Naive thymus-derived CD8-positive, alpha-beta T cell (primary cell): Measurements from ENCODE around the gene PLEKHD1. TPM values are rescaled to one million over a fixed set of nuclear protein-coding genes. Genes with fewer than 3 reads are reported as not detected.

ENCODE experiments used
- ATAC-seq, 2 donors: fragments of 150-1000 bp; cut with Tn5 transposase in 1 of 2; sonication (Bioruptor Pico), chemical (Tn5 transposase) in 1 of 2; 1 replicate in 1 of 2; 2 replicates in 1 of 2; pipeline ENCODE4 v1.10.0; 2021; ENCODE audit warnings: mild to moderate bottlenecking in 2 of 2, moderate library complexity in 2 of 2
- POLR2A ChIA-PET: fragments of 350-600 bp; sonication (Branson Sonifier 250); formaldehyde crosslinking; loops from one replicate; lab custom pipeline; 2021; ENCODE audit warnings: antibody characterized with exemption; lab: Charles Lee
- DNase-seq, 10 donors: peaks; one replicate each; pipeline versions ENCODE4 v3.0.0 to v3.0.0-alpha.2; 2020 to 2022
- H3K27ac Mint-ChIP-seq, 10 donors: one replicate each; pipeline ENCODE4 v1.8.0; 2020 to 2022; ENCODE audit warnings: mild to moderate bottlenecking in 10 of 10, mixed read lengths in 10 of 10, moderate library complexity in 4 of 10, inconsistent platforms in 1 of 10
- H3K27me3 Mint-ChIP-seq, 5 donors: one replicate each; pipeline ENCODE4 v1.8.0; 2021 to 2022; ENCODE audit warnings: mixed read lengths in 5 of 5
- H3K36me3 Mint-ChIP-seq, 3 donors: one replicate each; pipeline ENCODE4 v1.8.0; 2020 to 2022; ENCODE audit warnings: mixed read lengths in 3 of 3, mild to moderate bottlenecking in 2 of 3, inconsistent platforms in 1 of 3
- H3K4me1 Mint-ChIP-seq, 4 donors: one replicate each; pipeline ENCODE4 v1.8.0; 2021 to 2022; ENCODE audit warnings: mixed read lengths in 4 of 4
- H3K4me3 Mint-ChIP-seq, 10 donors: one replicate each; pipeline ENCODE4 v1.8.0; 2020 to 2022; ENCODE audit warnings: mild to moderate bottlenecking in 10 of 10, mixed read lengths in 10 of 10, moderate library complexity in 6 of 10, inconsistent platforms in 1 of 10
- H3K9me3 Mint-ChIP-seq, 9 donors: one replicate each; pipeline ENCODE4 v1.8.0; 2020 to 2022; ENCODE audit warnings: mixed read lengths in 9 of 9, mild to moderate bottlenecking in 3 of 9, inconsistent platforms in 1 of 9, moderate library complexity in 1 of 9
- polyA plus RNA-seq, 3 donors: library from polyadenylated mRNA; unstranded; fragments of 300-500 nt; fragmentation: Illumina TruSeq; gene quantifications; one replicate each; pipeline ENCODE4 v1.2.3, GENCODE V29; 2021
- total RNA-seq, 8 experiments: library from RNA in 2 of 8; stranded (reverse) in 2 of 8; gene quantifications; one replicate each; pipeline ENCODE4 v1.2.3 and lab custom pipeline; 2021 to 2026

Gene PLEKHD1
- total and polyA plus RNA-seq, 5 experiments from 2014 or later = 0.18 to 0.25 TPM; not detected in 3

DNA sequence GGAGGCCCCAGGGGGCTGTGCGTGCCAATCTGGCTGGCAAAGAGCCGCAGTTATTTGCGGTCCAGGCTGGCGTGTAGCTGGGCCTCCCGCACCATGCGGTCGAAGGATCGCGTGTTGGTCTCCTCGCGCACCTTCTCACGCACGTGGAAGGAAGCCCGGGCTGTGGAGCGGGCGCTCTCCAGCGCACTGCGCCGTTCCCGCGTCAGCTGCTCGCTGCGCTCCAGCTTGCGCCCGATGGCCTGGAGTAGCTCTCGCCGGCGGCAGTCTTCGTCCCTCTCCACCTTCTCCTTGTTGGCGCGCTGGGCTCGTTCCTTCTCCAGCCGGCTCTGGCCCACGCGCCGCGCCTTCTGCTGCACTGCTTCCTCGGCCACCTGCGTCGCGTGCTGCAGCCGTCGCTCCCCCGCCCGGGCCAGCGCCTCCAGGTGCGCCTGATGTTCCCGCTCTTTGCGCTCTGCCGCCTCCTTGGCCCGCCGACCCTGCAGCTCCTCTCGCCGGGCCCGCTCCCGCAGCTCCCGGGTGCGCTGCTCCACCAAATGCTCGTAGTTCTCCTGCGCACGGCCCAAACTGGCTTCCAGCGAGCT is 87.0 kb downstream of the PLEKHD1 start:
- Mint-ChIP-seq H3K27ac (no peak overlapping the region), H3K36me3 (no peaks in the 10 kb centered on the region), H3K4me3 (peak overlapping the region in 5 of 10 donors; percentile 14 to 61 (median 45)), H3K9me3 (no peaks in the 10 kb centered on the region), H3K4me1 (peaks cover 8 to 15% (median 14%) of the 10 kb centered on the region in 4 donors), H3K27me3 (peaks cover 34 to 80% (median 61%) of the 10 kb centered on the region in 5 donors)
- DNase-seq (no peak), ATAC-seq (no peak)
- POLR2A ChIA-PET = no interaction called here

DNA sequence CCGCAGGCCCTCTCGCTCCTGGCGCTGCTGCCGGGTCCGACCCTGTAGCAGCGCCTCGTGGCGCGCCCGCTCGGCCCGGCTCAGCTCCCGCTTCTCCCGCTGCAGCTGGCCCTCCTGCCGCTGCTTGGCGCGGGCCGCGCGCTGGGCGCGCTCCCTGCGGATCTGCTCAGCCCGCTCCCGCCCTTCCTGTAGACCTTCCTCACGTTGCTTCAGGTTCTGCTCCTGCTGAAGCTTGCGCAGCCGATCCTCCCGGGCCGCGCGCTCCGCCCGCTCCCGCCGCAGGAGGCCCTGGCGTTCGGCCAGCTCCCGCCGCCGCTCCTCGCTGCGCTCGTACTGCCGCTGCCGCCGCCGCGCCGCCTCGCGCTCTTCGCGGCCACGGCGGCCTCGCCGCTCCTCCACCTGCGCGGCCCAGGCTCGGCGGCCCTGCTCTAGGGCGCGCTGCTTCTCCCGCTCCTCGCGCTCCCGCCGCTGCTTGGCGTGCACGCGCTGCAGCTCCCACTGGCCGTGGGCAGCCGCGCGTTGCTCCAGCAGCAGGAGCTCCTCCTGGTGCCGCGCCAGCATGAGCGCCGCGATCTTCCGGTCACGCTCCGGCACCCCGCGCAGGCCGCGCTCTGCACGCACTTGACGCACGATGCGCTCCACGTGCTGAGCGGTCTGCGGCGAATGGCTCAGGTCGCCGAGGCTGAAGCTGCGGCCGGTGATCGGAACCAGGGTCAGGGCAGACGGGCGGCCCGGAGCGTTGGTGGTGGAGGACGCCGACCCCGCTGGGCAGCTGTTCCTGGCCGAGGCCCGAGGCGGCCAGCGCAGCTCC is 87.7 kb downstream of the PLEKHD1 start:
- no peak for DNase-seq
- H3K4me1 Mint-ChIP-seq = peaks cover 8 to 15% (median 14%) of the 10 kb centered on the region in 4 donors
- no peak overlapping the region for H3K27ac Mint-ChIP-seq
- no peaks in the 10 kb centered on the region for H3K9me3 Mint-ChIP-seq
- peak overlapping the region in 5 of 10 donors; percentile 30 to 78 (median 61) for H3K4me3 Mint-ChIP-seq
- no peak for ATAC-seq
- no peaks in the 10 kb centered on the region for H3K36me3 Mint-ChIP-seq
- H3K27me3 Mint-ChIP-seq = peaks cover 38 to 79% (median 61%) of the 10 kb centered on the region in 5 donors
- POLR2A ChIA-PET = no interaction called here

DNA sequence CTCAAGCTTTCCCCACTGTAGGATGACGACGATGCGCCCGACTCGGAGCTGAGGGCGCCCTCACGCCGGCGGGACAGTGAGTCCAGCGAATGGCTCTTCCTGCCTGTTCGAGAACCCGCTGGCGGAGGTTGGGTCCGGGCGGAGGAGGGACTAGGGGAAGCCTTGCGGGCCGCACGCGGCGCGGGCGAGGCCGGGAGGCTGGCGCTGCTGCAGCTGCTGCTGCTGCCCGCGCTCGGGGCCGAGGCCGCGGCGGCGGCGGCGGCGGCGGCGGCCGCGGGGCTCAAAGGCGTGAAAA is 88.3 kb downstream of the PLEKHD1 start:
- no peak for DNase-seq
- Mint-ChIP-seq H3K4me3 (peak overlapping the region in 5 of 10 donors; percentile 30 to 78 (median 50)), H3K27me3 (peaks cover 32 to 75% (median 56%) of the 10 kb centered on the region in 5 donors), H3K9me3 (no peaks in the 10 kb centered on the region), H3K27ac (no peak overlapping the region), H3K4me1 (peaks cover 8 to 15% (median 14%) of the 10 kb centered on the region in 4 donors), H3K36me3 (no peaks in the 10 kb centered on the region)
- POLR2A ChIA-PET = no interaction called here
- ATAC-seq = no peak

DNA sequence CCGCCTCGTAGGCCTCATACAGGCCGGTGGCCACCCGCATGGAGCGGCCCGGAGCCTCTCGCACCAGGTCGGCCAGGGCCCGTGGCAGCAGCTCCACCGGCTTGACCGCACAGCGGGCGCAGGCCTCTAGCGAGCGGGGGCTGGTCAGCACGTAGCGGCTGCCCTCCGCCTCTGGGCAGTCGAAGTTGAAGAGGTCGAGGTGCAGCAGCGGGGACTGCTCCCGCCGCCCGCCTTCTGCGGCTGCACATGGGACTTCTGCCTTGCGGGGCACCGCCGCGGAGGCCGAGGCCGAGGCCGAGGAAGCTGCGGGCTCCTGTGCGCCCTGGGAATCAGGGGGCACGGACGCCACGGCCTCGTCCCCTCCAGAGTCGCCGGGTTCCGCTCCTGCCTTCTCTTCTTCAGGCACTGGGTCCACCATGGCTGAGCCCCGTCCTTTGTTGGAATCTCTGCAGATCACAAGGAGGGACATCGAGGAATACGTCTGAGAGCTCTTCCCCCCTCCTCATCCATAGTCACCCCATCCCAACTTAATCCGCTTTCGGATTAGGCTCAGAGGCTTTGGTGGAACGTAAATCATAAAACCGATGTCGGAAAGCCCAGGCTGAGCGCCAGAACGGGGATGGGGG is 88.8 kb downstream of the PLEKHD1 start:
- Mint-ChIP-seq H3K27me3 (peaks cover 28 to 70% (median 51%) of the 10 kb centered on the region in 5 donors), H3K4me3 (peak overlapping the region; percentile 59 to 94 (median 80)), H3K4me1 (peaks cover 8 to 15% (median 14%) of the 10 kb centered on the region in 4 donors), H3K36me3 (no peaks in the 10 kb centered on the region), H3K9me3 (no peaks in the 10 kb centered on the region), H3K27ac (peak overlapping the region in 1 of 10 donors; percentile 56)
- no peak for ATAC-seq
- POLR2A ChIA-PET = interaction anchor here (0.7 kb wide), 1 partner anchor 193 kb away, joined by 3 read pairs; no protein-coding TSS in a partner anchor
- DNase-seq = no peak

DNA sequence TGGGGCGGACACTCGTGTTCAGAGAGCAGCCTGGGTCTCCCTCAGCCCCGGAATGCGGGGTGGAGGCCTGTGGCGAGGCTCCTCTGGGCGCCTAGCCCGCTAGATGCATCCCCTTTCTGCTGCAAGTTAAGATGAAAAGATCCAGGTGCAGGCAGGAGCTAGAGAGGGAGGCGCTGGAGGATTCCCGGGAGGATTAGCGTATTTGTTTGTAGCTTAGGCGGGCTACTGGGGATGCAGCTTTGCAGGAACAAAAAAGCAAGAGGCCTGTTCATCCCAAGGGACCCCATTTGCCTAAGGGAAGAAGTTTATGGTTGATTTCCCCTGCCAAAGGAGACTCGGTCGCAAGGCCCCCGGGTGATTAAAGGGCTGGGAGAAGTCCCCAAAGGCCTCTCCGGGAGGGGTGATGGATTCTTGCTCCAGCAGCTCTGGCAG is 89.3 kb downstream of the PLEKHD1 start:
- Mint-ChIP-seq H3K27me3 (peaks cover 27 to 66% (median 47%) of the 10 kb centered on the region in 5 donors), H3K36me3 (no peaks in the 10 kb centered on the region), H3K9me3 (no peaks in the 10 kb centered on the region), H3K27ac (peak overlapping the region in 1 of 10 donors; percentile 56), H3K4me3 (peak overlapping the region; percentile 59 to 94 (median 80)), H3K4me1 (peaks cover 8 to 15% (median 14%) of the 10 kb centered on the region in 4 donors)
- peak in 1 of 10 donors; percentile 25 for DNase-seq
- no peak for ATAC-seq
- POLR2A ChIA-PET = interaction anchor here (0.7 kb wide), 1 partner anchor 193 kb away, joined by 3 read pairs; no protein-coding TSS in a partner anchor

DNA sequence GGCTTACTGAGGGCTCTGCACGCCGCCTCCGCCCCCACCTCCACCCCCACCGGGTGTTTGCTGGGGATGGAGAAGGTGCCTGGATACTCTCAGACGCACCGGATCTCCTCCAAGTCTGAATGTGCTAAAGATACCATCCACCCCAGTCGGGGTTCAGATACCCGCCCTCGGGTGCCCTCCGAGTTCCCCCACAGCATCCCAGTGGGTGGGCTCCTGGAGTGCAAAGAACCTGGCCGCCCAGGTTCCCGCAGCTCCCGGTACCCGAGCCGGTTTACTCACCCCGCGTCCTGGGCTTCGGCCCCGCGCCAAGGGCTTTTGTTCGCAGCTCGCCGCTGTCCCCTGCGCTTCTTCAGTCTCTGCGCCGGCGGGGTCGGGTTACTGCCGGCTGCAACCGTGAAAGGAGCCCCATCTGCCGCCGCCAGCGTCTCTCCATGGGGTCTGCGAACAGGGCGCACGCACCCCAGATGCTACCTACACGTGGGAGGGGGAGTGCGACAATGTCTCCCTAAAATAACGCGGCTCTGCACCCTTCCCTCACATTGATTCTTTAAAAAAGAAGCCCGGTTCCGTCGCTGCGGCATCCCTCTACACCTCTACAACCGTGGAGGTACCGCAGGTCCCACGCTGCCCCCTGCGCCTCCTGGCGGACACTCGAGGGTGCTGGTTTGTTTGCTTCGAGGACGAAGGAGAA is 89.9 kb downstream of the PLEKHD1 start, which contains the start of gene CCDC177:
Gene CCDC177 (minus strand): TSS at position 609 of the 691 bp plus-strand sequence. CDS start 1,249 bp downstream, outside the sequence.
- Mint-ChIP-seq H3K36me3 (no peaks in the 10 kb centered on the region), H3K27me3 (peaks cover 26 to 61% (median 42%) of the 10 kb centered on the region in 5 donors), H3K4me1 (peaks cover 8 to 15% (median 14%) of the 10 kb centered on the region in 4 donors), H3K4me3 (peak within 1 kb of the TSS; percentile 79 to 94 (median 88)), H3K27ac (peak within 1 kb of the TSS in 3 of 10 donors; percentile 40 to 56 (median 53)), H3K9me3 (no peaks in the 10 kb centered on the region)
- POLR2A ChIA-PET = interaction anchor here (0.7 kb wide), 1 partner anchor 192 kb away, joined by 3 read pairs; no protein-coding TSS in a partner anchor
- ATAC-seq (peak; percentile 88 to 90), DNase-seq (peak; percentile 43 to 84 (median 68))

DNA sequence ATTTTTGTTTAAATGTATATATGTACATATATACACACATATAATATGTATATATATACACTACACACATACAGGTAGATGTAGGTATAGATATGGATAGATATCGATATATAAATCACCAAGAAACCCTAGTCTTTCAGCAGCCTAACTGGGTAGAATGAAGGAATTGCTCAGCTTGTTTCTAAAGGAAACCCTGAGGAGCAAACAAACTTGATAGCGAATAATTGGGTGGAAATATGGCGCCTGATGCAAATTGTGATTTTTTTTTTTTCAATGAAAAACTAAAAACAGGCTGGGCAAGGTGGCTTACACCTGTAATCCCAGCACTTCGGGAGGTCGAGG is 90.4 kb downstream of the PLEKHD1 start:
- ATAC-seq (no peak), DNase-seq (no peak)
- Mint-ChIP-seq H3K9me3 (no peaks in the 10 kb centered on the region), H3K27ac (peak overlapping the region in 1 of 10 donors; percentile 40), H3K4me1 (peaks cover 8 to 15% (median 14%) of the 10 kb centered on the region in 4 donors), H3K4me3 (peak overlapping the region; percentile 79 to 94 (median 88)), H3K27me3 (peaks cover 22 to 56% (median 36%) of the 10 kb centered on the region in 5 donors), H3K36me3 (no peaks in the 10 kb centered on the region)
- POLR2A ChIA-PET = no interaction called here

DNA sequence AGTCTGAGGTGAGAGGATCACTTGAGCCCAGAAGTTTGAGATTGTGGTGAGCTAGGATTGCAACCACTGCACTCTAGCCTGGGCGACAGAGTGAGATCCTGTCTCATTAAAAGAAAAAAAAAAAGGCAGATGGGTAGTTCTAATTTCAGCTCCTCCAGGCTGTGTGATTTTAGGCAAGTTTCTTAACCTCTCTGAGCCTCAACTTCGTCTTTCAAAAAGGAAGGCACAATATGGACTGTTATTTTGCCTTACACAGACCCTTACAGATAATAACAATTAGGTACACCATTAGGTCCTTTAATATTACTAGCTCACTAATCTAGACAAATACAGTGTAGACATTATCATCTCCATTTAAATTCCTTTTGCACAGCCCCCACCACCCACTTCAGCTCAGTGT is 94.9 kb downstream of the PLEKHD1 start:
- ATAC-seq (no peak), DNase-seq (no peak)
- Mint-ChIP-seq H3K4me3 (no peak overlapping the region), H3K27ac (no peak overlapping the region), H3K4me1 (peaks cover 3 to 4% (median 3%) of the 10 kb centered on the region in 4 donors), H3K36me3 (no peaks in the 10 kb centered on the region), H3K27me3 (peaks cover 17 to 26% (median 20%) of the 10 kb centered on the region in 5 donors), H3K9me3 (no peaks in the 10 kb centered on the region)
- POLR2A ChIA-PET = no interaction called here

DNA sequence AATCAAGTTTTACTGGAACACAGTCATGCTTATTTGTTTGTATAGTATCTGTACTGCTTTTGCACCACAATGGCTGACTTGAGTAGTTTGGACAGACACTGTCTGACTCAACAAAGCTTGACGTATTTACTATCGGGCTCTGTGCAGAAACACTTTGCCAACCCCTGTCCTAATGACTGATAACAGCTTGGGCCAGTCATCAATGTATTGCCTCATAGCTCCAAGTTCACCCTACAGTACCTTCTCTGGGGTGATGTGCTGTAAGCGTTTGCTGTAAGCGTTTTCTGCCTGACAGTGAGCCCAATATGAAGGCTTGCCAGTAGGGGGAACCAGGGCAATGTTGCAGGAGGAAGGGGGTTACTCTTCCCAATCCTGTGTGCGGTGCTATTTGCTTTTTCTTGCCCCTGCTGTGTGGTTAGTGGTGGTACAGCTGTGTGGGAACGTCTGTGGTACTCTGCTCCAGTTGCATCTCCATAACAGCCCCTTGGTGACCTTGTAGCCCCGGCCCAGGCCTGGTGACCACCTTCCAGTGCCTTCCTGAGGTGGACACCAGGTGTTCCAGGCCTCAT is 95.6 kb downstream of the PLEKHD1 start:
- Mint-ChIP-seq H3K27me3 (peaks cover 13 to 23% (median 17%) of the 10 kb centered on the region in 5 donors), H3K4me3 (no peak overlapping the region), H3K27ac (no peak overlapping the region), H3K36me3 (no peaks in the 10 kb centered on the region), H3K4me1 (peaks cover 0 to 4% (median under 1%) of the 10 kb centered on the region in 4 donors), H3K9me3 (no peaks in the 10 kb centered on the region)
- POLR2A ChIA-PET = interaction anchor here (0.6 kb wide), 1 partner anchor 67 kb away, joined by 5 read pairs; no protein-coding TSS in a partner anchor
- ATAC-seq (no peak), DNase-seq (no peak)
